Ishikawa (cell line): ENCODE data around the gene ZIM2.

ENCODE experiments used
- CREB1 ChIP-seq: IDR thresholded peaks from 2 replicates; pipeline ENCODE4 v1.6.1; 2012; ENCODE audit warnings: low read depth
- EP300 ChIP-seq: IDR thresholded peaks from 2 replicates; pipeline ENCODE4 v1.6.1; 2012; ENCODE audit warnings: borderline replicate concordance
- FOXM1 ChIP-seq: IDR thresholded peaks from 2 replicates; pipeline ENCODE4 v1.6.1; 2012; ENCODE audit warnings: low read depth, borderline replicate concordance
- MAX ChIP-seq: IDR thresholded peaks from 2 replicates; pipeline ENCODE4 v1.6.1; 2012
- NFIC ChIP-seq: IDR thresholded peaks from 2 replicates; pipeline ENCODE4 v1.6.1; 2012
- RAD21 ChIP-seq: IDR thresholded peaks from 2 replicates; pipeline ENCODE4 v1.6.1; 2012; ENCODE audit warnings: low read depth
- TAF1 ChIP-seq: IDR thresholded peaks from 2 replicates; pipeline ENCODE4 v1.6.1; 2012; ENCODE audit warnings: low read depth, mild to moderate bottlenecking
- TCF12 ChIP-seq: IDR thresholded peaks from 2 replicates; pipeline ENCODE4 v1.6.1; 2012; ENCODE audit warnings: low read depth
- USF1 ChIP-seq: IDR thresholded peaks from 2 replicates; pipeline ENCODE4 v1.6.1; 2012
- YY1 ChIP-seq: IDR thresholded peaks from 2 replicates; pipeline ENCODE4 v1.6.1; 2012; ENCODE audit warnings: low read depth
- ZBTB7A ChIP-seq: IDR thresholded peaks from 2 replicates; pipeline ENCODE4 v1.6.1; 2012; ENCODE audit warnings: low read depth
- TF ChIP-seq, protein P1 (sequence below): IDR thresholded peaks from 2 replicates; pipeline ENCODE4 v1.6.1; 2012; ENCODE audit warnings: low read depth, mild to moderate bottlenecking

DNA sequence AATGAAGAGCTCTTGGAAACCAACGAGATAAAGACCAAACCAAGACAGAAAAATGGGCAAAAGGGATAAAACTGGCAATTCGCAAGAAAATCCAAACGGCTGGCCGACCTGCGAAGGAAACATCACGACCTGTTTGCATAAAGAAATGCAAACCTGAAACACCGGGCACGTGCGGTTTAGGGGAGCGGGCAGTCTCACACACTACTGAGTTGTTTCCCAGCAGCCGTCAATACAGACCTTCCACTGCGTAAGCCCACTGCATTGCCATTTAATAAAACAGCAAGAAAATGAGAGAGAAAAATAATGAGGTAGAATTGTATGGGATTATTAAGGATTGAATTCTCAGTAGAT, 642 bp upstream of the ZIM2 start:
- TF ChIP-seq EP300 (no peak), RAD21 (no peak), TAF1 (no peak), NFIC (no peak), MAX (no peak), ZBTB7A (no peak), USF1 (no peak), FOXM1 (no peak), CREB1 (no peak), YY1 (no peak), TCF12 (no peak)
- TF ChIP-seq, protein P1, sequence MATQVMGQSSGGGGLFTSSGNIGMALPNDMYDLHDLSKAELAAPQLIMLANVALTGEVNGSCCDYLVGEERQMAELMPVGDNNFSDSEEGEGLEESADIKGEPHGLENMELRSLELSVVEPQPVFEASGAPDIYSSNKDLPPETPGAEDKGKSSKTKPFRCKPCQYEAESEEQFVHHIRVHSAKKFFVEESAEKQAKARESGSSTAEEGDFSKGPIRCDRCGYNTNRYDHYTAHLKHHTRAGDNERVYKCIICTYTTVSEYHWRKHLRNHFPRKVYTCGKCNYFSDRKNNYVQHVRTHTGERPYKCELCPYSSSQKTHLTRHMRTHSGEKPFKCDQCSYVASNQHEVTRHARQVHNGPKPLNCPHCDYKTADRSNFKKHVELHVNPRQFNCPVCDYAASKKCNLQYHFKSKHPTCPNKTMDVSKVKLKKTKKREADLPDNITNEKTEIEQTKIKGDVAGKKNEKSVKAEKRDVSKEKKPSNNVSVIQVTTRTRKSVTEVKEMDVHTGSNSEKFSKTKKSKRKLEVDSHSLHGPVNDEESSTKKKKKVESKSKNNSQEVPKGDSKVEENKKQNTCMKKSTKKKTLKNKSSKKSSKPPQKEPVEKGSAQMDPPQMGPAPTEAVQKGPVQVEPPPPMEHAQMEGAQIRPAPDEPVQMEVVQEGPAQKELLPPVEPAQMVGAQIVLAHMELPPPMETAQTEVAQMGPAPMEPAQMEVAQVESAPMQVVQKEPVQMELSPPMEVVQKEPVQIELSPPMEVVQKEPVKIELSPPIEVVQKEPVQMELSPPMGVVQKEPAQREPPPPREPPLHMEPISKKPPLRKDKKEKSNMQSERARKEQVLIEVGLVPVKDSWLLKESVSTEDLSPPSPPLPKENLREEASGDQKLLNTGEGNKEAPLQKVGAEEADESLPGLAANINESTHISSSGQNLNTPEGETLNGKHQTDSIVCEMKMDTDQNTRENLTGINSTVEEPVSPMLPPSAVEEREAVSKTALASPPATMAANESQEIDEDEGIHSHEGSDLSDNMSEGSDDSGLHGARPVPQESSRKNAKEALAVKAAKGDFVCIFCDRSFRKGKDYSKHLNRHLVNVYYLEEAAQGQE = no peak
